ENCODE measurements around the gene RASGRF2.

- no peak for TF ChIP-seq POLR2AphosphoS5 (IDR thresholded peaks at IDR 0.05; ENCODE audit: low read depth, low read length)
- TF ChIP-seq POLR2A (IDR thresholded peaks at IDR 0.05; ENCODE audit: low read depth, low read length) = no peak
These were observed 28.3 kb downstream of the RASGRF2 start for GRCh38 chr5:80988419-80988935.
